Measurements from ENCODE around the gene COPS7B.

GRCh38 chr2:231785822-231786176 is 446 bp upstream of the COPS7B start:
- TF ChIP-seq REST (IDR thresholded peaks at IDR 0.05): no peak
- no peak for TF ChIP-seq CTCF (IDR thresholded peaks at IDR 0.05; ENCODE audit: low read depth, low read length, missing input control)
- TF ChIP-seq RAD21 (IDR thresholded peaks at IDR 0.05): no peak
- TF ChIP-seq ATF3 (IDR thresholded peaks at IDR 0.05): no peak
- no peak for TF ChIP-seq TAF1 (conservative IDR thresholded peaks at IDR 0.05)
- TF ChIP-seq, protein P1, sequence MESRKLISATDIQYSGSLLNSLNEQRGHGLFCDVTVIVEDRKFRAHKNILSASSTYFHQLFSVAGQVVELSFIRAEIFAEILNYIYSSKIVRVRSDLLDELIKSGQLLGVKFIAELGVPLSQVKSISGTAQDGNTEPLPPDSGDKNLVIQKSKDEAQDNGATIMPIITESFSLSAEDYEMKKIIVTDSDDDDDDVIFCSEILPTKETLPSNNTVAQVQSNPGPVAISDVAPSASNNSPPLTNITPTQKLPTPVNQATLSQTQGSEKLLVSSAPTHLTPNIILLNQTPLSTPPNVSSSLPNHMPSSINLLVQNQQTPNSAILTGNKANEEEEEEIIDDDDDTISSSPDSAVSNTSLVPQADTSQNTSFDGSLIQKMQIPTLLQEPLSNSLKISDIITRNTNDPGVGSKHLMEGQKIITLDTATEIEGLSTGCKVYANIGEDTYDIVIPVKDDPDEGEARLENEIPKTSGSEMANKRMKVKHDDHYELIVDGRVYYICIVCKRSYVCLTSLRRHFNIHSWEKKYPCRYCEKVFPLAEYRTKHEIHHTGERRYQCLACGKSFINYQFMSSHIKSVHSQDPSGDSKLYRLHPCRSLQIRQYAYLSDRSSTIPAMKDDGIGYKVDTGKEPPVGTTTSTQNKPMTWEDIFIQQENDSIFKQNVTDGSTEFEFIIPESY (IDR thresholded peaks at IDR 0.05): no peak
- no peak for TF ChIP-seq RXRA (IDR thresholded peaks at IDR 0.05)
- TF ChIP-seq HNF4G (IDR thresholded peaks at IDR 0.05): no peak
- no peak for TF ChIP-seq GABPA (IDR thresholded peaks at IDR 0.05 in 1 of 2, conservative IDR thresholded peaks at IDR 0.05 in 1 of 2)
- TF ChIP-seq JUND (IDR thresholded peaks at IDR 0.05): no peak
